ENCODE data around the gene IKZF1.

IKZF1 gene

GRCh38 chr7:50355817-50356178 lies 51.3 kb downstream of the IKZF1 start:
- no peak for DNase-seq (ENCODE audit: low read depth in 2 of 2)

- no peak for DNase-seq (ENCODE audit: low read depth in 2 of 2)
These were observed 51.9 kb downstream of the IKZF1 start for GRCh38 chr7:50356212-50356944.

- no peak for DNase-seq (ENCODE audit: low read depth in 2 of 2)
These were observed 52.4 kb downstream of the IKZF1 start for GRCh38 chr7:50356945-50357268.

GRCh38 chr7:50357426-50357825 lies 52.9 kb downstream of the IKZF1 start:
- DNase-seq (ENCODE audit: low read depth in 2 of 2) = no peak

GRCh38 chr7:50358041-50358705 lies 53.7 kb downstream of the IKZF1 start:
- DNase-seq (ENCODE audit: low read depth in 2 of 2) = no peak

- DNase-seq (ENCODE audit: low read depth in 2 of 2) = no peak
These were observed 54.3 kb downstream of the IKZF1 start for GRCh38 chr7:50358779-50359178.

GRCh38 chr7:50359258-50359994 lies 54.9 kb downstream of the IKZF1 start:
- no peak for DNase-seq (ENCODE audit: low read depth in 2 of 2)

- no peak for DNase-seq (ENCODE audit: low read depth in 2 of 2)
These were observed 55.7 kb downstream of the IKZF1 start for GRCh38 chr7:50359995-50360925.

- DNase-seq (ENCODE audit: low read depth in 2 of 2) = no peak
These were observed 57.6 kb downstream of the IKZF1 start for GRCh38 chr7:50362142-50362541.

- no peak for DNase-seq (ENCODE audit: low read depth in 2 of 2)
These were observed 58.3 kb downstream of the IKZF1 start for GRCh38 chr7:50362712-50363282.

- DNase-seq (ENCODE audit: low read depth in 2 of 2) = no peak
These were observed 59.0 kb downstream of the IKZF1 start for GRCh38 chr7:50363327-50364060.

GRCh38 chr7:50364645-50365044 lies 60.1 kb downstream of the IKZF1 start:
- no peak for DNase-seq (ENCODE audit: low read depth in 2 of 2)

- DNase-seq (ENCODE audit: low read depth in 2 of 2) = no peak
These were observed 61.8 kb downstream of the IKZF1 start for GRCh38 chr7:50366311-50366710.

GRCh38 chr7:50367100-50367499 lies 62.6 kb downstream of the IKZF1 start:
- no peak for DNase-seq (ENCODE audit: low read depth in 2 of 2)

GRCh38 chr7:50367570-50367969 lies 63.1 kb downstream of the IKZF1 start:
- DNase-seq (ENCODE audit: low read depth in 2 of 2) = no peak

- no peak for DNase-seq (ENCODE audit: low read depth in 2 of 2)
These were observed 63.9 kb downstream of the IKZF1 start for GRCh38 chr7:50368366-50368765.

GRCh38 chr7:50369143-50370026 lies 64.9 kb downstream of the IKZF1 start:
- DNase-seq (ENCODE audit: low read depth in 2 of 2) = no peak

GRCh38 chr7:50370884-50371283 lies 66.4 kb downstream of the IKZF1 start:
- no peak for DNase-seq (ENCODE audit: low read depth in 2 of 2)

- DNase-seq (ENCODE audit: low read depth in 2 of 2) = no peak
These were observed 67.1 kb downstream of the IKZF1 start for GRCh38 chr7:50371551-50372021.

GRCh38 chr7:50372923-50373322 lies 68.4 kb downstream of the IKZF1 start:
- DNase-seq (ENCODE audit: low read depth in 2 of 2) = no peak
